IMR-90 (cell line): ENCODE measurements around the gene LMTK2. TPM values are rescaled to one million over a fixed set of nuclear protein-coding genes. Genes with fewer than 3 reads are reported as not detected.

Experiments used
- ATAC-seq: fragments of 200-7000 bp; cut with Tn5 transposase; 2 replicates; pipeline ENCODE4 v1.9.1; 2020; ENCODE audit warnings: low read depth, mild to moderate bottlenecking, moderate library complexity
- BruUV-seq: library from RNA; stranded (reverse); fragments of 400-500 nt; replicated peaks from 2 replicates; lab custom pipeline; 2021; lab: Mats Ljungman, UMichigan
- CTCF ChIA-PET: fragments of 300-600 bp; formaldehyde crosslinking; extraction: SDS; loops from one replicate; lab custom pipeline; 2021; ENCODE audit warnings: antibody characterized with exemption; lab: Yijun Ruan, JAX
- POLR2A ChIA-PET: fragments of 300-600 bp; sonication (Branson Sonifier 250); formaldehyde crosslinking; loops from one replicate; lab custom pipeline; 2022; ENCODE audit warnings: antibody characterized with exemption; ENCODE audit not compliant: unreplicated experiment; lab: Charles Lee
- DNase-seq: peaks from one replicate; pipeline ENCODE4 v3.0.0; 2013
- H2AFZ ChIP-seq: replicated peaks from 2 replicates; pipeline ENCODE3; 2013; ENCODE audit warnings: low read length, mild to moderate bottlenecking; ENCODE audit not compliant: poor library complexity
- H2AK5ac ChIP-seq: 2 replicates; pipeline ENCODE4 v1.6.1; 2013; ENCODE audit warnings: low read depth, low read length, inconsistent platforms
- H2AK9ac ChIP-seq: replicated peaks from 2 replicates; pipeline ENCODE3; 2013; ENCODE audit warnings: mild to moderate bottlenecking, low read depth, low read length, moderate library complexity; ENCODE audit not compliant: poor library complexity
- H2BK120ac ChIP-seq: 2 replicates; pipeline ENCODE4 v1.6.1; 2013; ENCODE audit warnings: low read depth, low read length, inconsistent platforms
- H2BK15ac ChIP-seq: 3 replicates; pipeline ENCODE4 v1.6.1; 2013; ENCODE audit warnings: low read depth, low read length, inconsistent platforms
- H2BK20ac ChIP-seq: 2 replicates; pipeline ENCODE4 v1.6.1; 2013; ENCODE audit warnings: low read depth, mild to moderate bottlenecking, inconsistent platforms, low read length, moderate library complexity
- H2BK5ac ChIP-seq: 2 replicates; pipeline ENCODE4 v1.6.1; 2013; ENCODE audit warnings: mild to moderate bottlenecking, low read depth, low read length, inconsistent platforms; ENCODE audit not compliant: poor library complexity, severe bottlenecking
- H3K14ac ChIP-seq: replicated peaks from 2 replicates; pipeline ENCODE4 v1.6.1; 2013; ENCODE audit warnings: low read depth, low read length, inconsistent platforms
- H3K18ac ChIP-seq: 2 replicates; pipeline ENCODE4 v1.6.1; 2013; ENCODE audit warnings: low read depth, low read length, control low read depth
- H3K23ac ChIP-seq: 2 replicates; pipeline ENCODE4 v1.6.1; 2013; ENCODE audit warnings: low read depth, low read length, inconsistent platforms
- H3K27ac ChIP-seq: 2 replicates; pipeline ENCODE4 v1.5.1; 2013; ENCODE audit warnings: mild to moderate bottlenecking, control low read depth, low read length; ENCODE audit not compliant: insufficient read depth
- H3K27me3 ChIP-seq: 2 replicates; pipeline ENCODE4 v1.6.1; 2013; ENCODE audit warnings: low read length; ENCODE audit not compliant: control insufficient read depth, insufficient read depth
- H3K36me3 ChIP-seq: 2 replicates; pipeline ENCODE4 v1.6.1; 2013; ENCODE audit warnings: low read length, mixed read lengths; ENCODE audit not compliant: control insufficient read depth, insufficient read depth
- H3K4ac ChIP-seq: 2 replicates; pipeline ENCODE4 v1.6.1; 2013; ENCODE audit warnings: low read depth, low read length, inconsistent platforms
- H3K4me1 ChIP-seq: 2 replicates; pipeline ENCODE4 v1.6.1; 2013; ENCODE audit warnings: low read length, mixed read lengths; ENCODE audit not compliant: control insufficient read depth, insufficient read depth
- H3K4me2 ChIP-seq: 2 replicates; pipeline ENCODE4 v1.6.1; 2013; ENCODE audit warnings: low read depth, mild to moderate bottlenecking, control low read depth, low read length, moderate library complexity
- H3K4me3 ChIP-seq: 2 replicates; pipeline ENCODE4 v1.5.1; 2013; ENCODE audit warnings: low read depth, mild to moderate bottlenecking, control low read depth, low read length, moderate library complexity; ENCODE audit not compliant: insufficient read depth
- H3K56ac ChIP-seq: 2 replicates; pipeline ENCODE4 v1.6.1; 2013; ENCODE audit warnings: low read length, inconsistent platforms; ENCODE audit not compliant: insufficient read depth; ENCODE audit errors: extremely low read depth
- H3K79me1 ChIP-seq, 2 experiments: 2 replicates each; pipeline ENCODE4 v1.6.1; 2013; ENCODE audit warnings: low read length in 2 of 2, inconsistent platforms in 1 of 2, low read depth in 1 of 2
- H3K9ac ChIP-seq: 2 replicates; pipeline ENCODE4 v1.6.1; 2013; ENCODE audit warnings: low read depth, low read length, control low read depth
- H3K9me1 ChIP-seq: 2 replicates; pipeline ENCODE4 v1.6.1; 2013; ENCODE audit warnings: low read length, inconsistent platforms; ENCODE audit not compliant: insufficient read depth
- H3K9me3 ChIP-seq: 2 replicates; pipeline ENCODE4 v1.6.1; 2013; ENCODE audit warnings: low read length; ENCODE audit not compliant: control insufficient read depth, insufficient read depth
- H4K20me1 ChIP-seq: 2 replicates; pipeline ENCODE4 v1.6.1; 2013; ENCODE audit warnings: low read length, inconsistent platforms; ENCODE audit not compliant: insufficient read depth
- H4K5ac ChIP-seq: 2 replicates; pipeline ENCODE4 v1.6.1; 2013; ENCODE audit warnings: mild to moderate bottlenecking, low read depth, low read length, control low read depth
- H4K8ac ChIP-seq, 2 experiments: 2 replicates each; pipeline ENCODE4 v1.6.1; 2013; ENCODE audit warnings: low read depth in 2 of 2, low read length in 2 of 2, control low read depth in 1 of 2, inconsistent platforms in 1 of 2
- H4K91ac ChIP-seq: 2 replicates; pipeline ENCODE4 v1.6.1; 2013; ENCODE audit warnings: low read depth, low read length, inconsistent platforms; ENCODE audit not compliant: insufficient read depth
- CEBPB ChIP-seq: IDR thresholded peaks from 2 replicates; pipeline ENCODE4 v1.6.1; 2012; ENCODE audit warnings: low read depth, low read length, improper control_type of control experiment
- CTCF ChIP-seq: conservative IDR thresholded peaks from 2 replicates; pipeline ENCODE4 v1.5.1; 2012; ENCODE audit warnings: mild to moderate bottlenecking, low read depth, low read length, improper control_type of control experiment
- FOS ChIP-seq: fragments of 150-350 bp; IDR thresholded peaks from 2 replicates; pipeline ENCODE4 v1.6.1; 2016; ENCODE audit warnings: low read depth, low read length
- MAZ ChIP-seq: IDR thresholded peaks from 2 replicates; pipeline ENCODE4 v1.6.1; 2012; ENCODE audit warnings: low read depth, mild to moderate bottlenecking, low read length, improper control_type of control experiment, moderate library complexity, borderline replicate concordance
- NFE2L2 ChIP-seq: fragments of 150-350 bp; IDR thresholded peaks from 2 replicates; pipeline ENCODE4 v1.6.1; 2016; ENCODE audit warnings: low read depth, mild to moderate bottlenecking, low read length
- POLR2A ChIP-seq: IDR thresholded peaks from 2 replicates; pipeline ENCODE4 v1.6.1; 2012; ENCODE audit warnings: mild to moderate bottlenecking, low read depth, low read length
- RAD21 ChIP-seq: IDR thresholded peaks from 2 replicates; pipeline ENCODE4 v1.6.1; 2012; ENCODE audit warnings: low read length, improper control_type of control experiment
- RCOR1 ChIP-seq: IDR thresholded peaks from 2 replicates; pipeline ENCODE4 v1.6.1; 2012; ENCODE audit warnings: mild to moderate bottlenecking, low read length, improper control_type of control experiment; ENCODE audit not compliant: insufficient replicate concordance
- RFX5 ChIP-seq: IDR thresholded peaks from 2 replicates; pipeline ENCODE4 v1.8.0; 2012; ENCODE audit warnings: low read depth, mild to moderate bottlenecking, low read length, moderate library complexity
- WGBS, 2 experiments: methylation state at CpG; one replicate each; pipeline versions ENCODE4 v1.1.5 to v1.1.7; 2013; ENCODE audit warnings: missing lambda C conversion rate in 2 of 2; ENCODE audit not compliant: insufficient read length in 1 of 2; ENCODE audit errors: extremely low coverage in 2 of 2; 5-methylcytosine and 5-hydroxymethylcytosine counted together
- dilution Hi-C: fragments of 300-500 bp; cut with HindIII; formaldehyde crosslinking; loops from one replicate; pipeline ENCODE4 v1.14.3; 2018; ENCODE audit warnings: low sequenced_read_pairs; ENCODE audit not compliant: unreplicated experiment
- in situ Hi-C: fragments of 300-500 bp; cut with MboI; formaldehyde crosslinking; loops from 3 replicates; pipeline ENCODE4 v1.14.3; 2019; ENCODE audit warnings: low sequenced_read_pairs, inconsistent platforms, mixed read lengths
- intact Hi-C: fragments of 100-400 bp; cut with micrococcal nuclease; formaldehyde crosslinking; loops from 2 replicates; pipeline ENCODE4 v1.10.0; 2022
- polyA plus RNA-seq, 3 experiments: library from polyadenylated mRNA; depleted of rRNA; stranded (reverse); fragments of >200 nt; gene quantifications; 2 replicates each; pipeline ENCODE4 v1.2.3, GENCODE V29; 2012; ENCODE audit warnings: low replicate concordance in 1 of 3
- total RNA-seq: library from RNA; depleted of rRNA; stranded (reverse); fragments of >200 nt; gene quantifications from 2 replicates; pipeline ENCODE4 v1.2.3, GENCODE V29; 2012
- TF ChIP-seq, protein P1 (sequence below): fragments of 150-350 bp; IDR thresholded peaks from 2 replicates; pipeline ENCODE4 v1.6.1; 2017; ENCODE audit warnings: mild to moderate bottlenecking, antibody characterized with exemption, low read length, low read depth
- TF ChIP-seq, protein P2 (sequence below): fragments of 150-350 bp; IDR thresholded peaks from 2 replicates; pipeline ENCODE4 v1.6.1; 2016; ENCODE audit warnings: low read depth, mild to moderate bottlenecking, low read length, moderate library complexity, borderline replicate concordance

The LMTK2 gene
- total and polyA plus RNA-seq, 2 of the 4 experiments (the other 2 are of a cell fraction), result 4.4 to 5.0 TPM

- TF ChIP-seq RCOR1 (no peak), FOS (no peak), RFX5 (no peak), MAZ (no peak), CTCF (no peak), POLR2A (no peak), CEBPB (no peak), RAD21 (no peak), NFE2L2 (no peak)
- TF ChIP-seq, protein P1, sequence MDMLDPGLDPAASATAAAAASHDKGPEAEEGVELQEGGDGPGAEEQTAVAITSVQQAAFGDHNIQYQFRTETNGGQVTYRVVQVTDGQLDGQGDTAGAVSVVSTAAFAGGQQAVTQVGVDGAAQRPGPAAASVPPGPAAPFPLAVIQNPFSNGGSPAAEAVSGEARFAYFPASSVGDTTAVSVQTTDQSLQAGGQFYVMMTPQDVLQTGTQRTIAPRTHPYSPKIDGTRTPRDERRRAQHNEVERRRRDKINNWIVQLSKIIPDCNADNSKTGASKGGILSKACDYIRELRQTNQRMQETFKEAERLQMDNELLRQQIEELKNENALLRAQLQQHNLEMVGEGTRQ, result no peak
- TF ChIP-seq, protein P2, sequence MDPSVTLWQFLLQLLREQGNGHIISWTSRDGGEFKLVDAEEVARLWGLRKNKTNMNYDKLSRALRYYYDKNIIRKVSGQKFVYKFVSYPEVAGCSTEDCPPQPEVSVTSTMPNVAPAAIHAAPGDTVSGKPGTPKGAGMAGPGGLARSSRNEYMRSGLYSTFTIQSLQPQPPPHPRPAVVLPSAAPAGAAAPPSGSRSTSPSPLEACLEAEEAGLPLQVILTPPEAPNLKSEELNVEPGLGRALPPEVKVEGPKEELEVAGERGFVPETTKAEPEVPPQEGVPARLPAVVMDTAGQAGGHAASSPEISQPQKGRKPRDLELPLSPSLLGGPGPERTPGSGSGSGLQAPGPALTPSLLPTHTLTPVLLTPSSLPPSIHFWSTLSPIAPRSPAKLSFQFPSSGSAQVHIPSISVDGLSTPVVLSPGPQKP, result no peak
- no peak overlapping the region for H2BK120ac ChIP-seq
- H3K9me3 ChIP-seq, result no peaks in the 10 kb centered on the region
Observed at GRCh38 chr7:98189559-98189958, 82.9 kb downstream of the LMTK2 start.

More at GRCh38 chr7:98189559-98189958, 82.9 kb downstream of the LMTK2 start:
- DNase-seq (no peak), ATAC-seq (no peak)
- Histone ChIP-seq H3K9ac (no peak overlapping the region), H4K91ac (no peak overlapping the region), H3K4me2 (no peak overlapping the region), H3K4me3 (no peak overlapping the region), H3K79me1 (no peaks in the 10 kb centered on the region; a peak in 2 of 4 replicates), H2AK5ac (no peak overlapping the region), H2AK9ac (no peak overlapping the region), H3K4me1 (peaks cover 5% of the 10 kb centered on the region), H3K27me3 (no peaks in the 10 kb centered on the region), H2AFZ (no peak overlapping the region), H4K5ac (no peak overlapping the region), H3K9me1 (no peaks in the 10 kb centered on the region; the same call in 1 of the 2 replicates), H3K18ac (no peak overlapping the region), H4K8ac (no peak overlapping the region), H3K36me3 (peaks cover 18% of the 10 kb centered on the region; the same call in 1 of the 2 replicates), H2BK5ac (no peak overlapping the region), H3K23ac (no peak overlapping the region), H4K20me1 (no peaks in the 10 kb centered on the region), H3K4ac (no peak overlapping the region), H3K56ac (no peak overlapping the region), H2BK15ac (no peak overlapping the region), H2BK20ac (no peak overlapping the region), H3K27ac (no peak overlapping the region), H3K14ac (no peak overlapping the region)
- WGBS, 2 experiments, result 96% methylated on average over 4 of the region's 11 CpGs; no CpG with 5 or more reads in 1 of the 2 experiments
- POLR2A ChIA-PET, result no interaction called here
- intact Hi-C loops (no loop called here), in situ Hi-C loops (no loop called here), dilution Hi-C loops (no loop called here)
- CTCF ChIA-PET, result no interaction called here
- no TSS peak for BruUV-seq
